ENCODE measurements around the gene TAF4. TPM values are rescaled to one million over a fixed set of nuclear protein-coding genes. Genes with fewer than 3 reads are reported as not detected.

TAF4 gene
- total RNA-seq, 4 donors from 2014 or later, result 18.0 to 31.8 (median 25.8) TPM

DNA sequence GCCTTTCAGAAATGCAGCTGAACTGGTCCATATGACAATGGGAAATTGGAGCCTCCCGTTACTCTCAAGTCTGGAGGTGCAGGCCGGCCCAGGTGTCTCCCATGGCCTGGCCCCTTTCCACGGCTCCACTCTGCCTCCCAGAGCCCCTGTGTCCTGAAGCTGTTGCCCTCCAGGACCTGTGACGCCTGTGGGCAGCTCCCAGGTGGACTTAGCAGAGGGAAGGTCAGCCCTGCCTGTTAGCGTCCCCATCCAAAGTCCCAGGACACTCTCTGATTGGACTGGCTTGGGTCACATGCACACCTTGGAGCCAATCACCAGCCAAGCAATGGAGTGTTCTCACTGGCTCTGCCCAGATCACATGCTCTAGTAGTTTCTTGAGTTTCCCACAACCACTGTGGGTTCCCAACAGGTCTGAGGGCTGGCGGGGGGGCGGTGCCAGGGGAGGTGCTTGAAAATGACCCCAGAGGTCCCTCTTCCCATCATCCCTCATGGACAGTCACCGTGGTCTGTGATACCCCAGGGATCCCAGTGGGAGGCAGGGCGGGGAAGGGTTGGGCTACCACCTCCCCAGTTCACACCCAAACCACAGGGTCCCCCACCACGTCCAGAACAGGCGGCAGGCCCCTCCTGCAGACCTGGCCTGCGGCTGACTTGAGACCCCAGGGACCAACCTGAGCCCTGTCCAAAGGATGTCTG is 135.6 kb downstream of the TAF4 start:
- 96% methylated on average over 5 of the region's 12 CpGs for WGBS
- DNase-seq (ENCODE audit: low spot score in 2 of 2), result peak in 1 of 2 donors; percentile 60
- no peaks in the 10 kb centered on the region for H3K9me3 ChIP-seq
- H3K4me3 ChIP-seq, result no peak overlapping the region
- no peak overlapping the region for H3K27ac ChIP-seq
- peaks cover 18% of the 10 kb centered on the region for H3K27me3 ChIP-seq
- H3K36me3 ChIP-seq, result no peaks in the 10 kb centered on the region
- TF ChIP-seq POLR2AphosphoS5 (IDR thresholded peaks at IDR 0.05), result no peak
- no peaks in the 10 kb centered on the region for H3K4me1 ChIP-seq

- peak in 1 of 2 donors; percentile 69 for DNase-seq (ENCODE audit: low spot score in 2 of 2)
- Histone ChIP-seq H3K36me3 (no peaks in the 10 kb centered on the region), H3K27me3 (peaks cover 23% of the 10 kb centered on the region), H3K27ac (no peak overlapping the region), H3K4me1 (no peaks in the 10 kb centered on the region), H3K4me3 (no peak overlapping the region), H3K9me3 (no peaks in the 10 kb centered on the region)
- WGBS, result 94% methylated on average over 7 of the region's 12 CpGs
- no peak for TF ChIP-seq CTCF (IDR thresholded peaks at IDR 0.05)
Observed at GRCh38 chr20:61929561-61929960, 136.1 kb downstream of the TAF4 start.

GRCh38 chr20:61927826-61928541 is 137.7 kb downstream of the TAF4 start:
- peak in 1 of 2 donors; percentile 69 for DNase-seq (ENCODE audit: low spot score in 2 of 2)

GRCh38 chr20:61927193-61927825 is 138.4 kb downstream of the TAF4 start:
- no peak for TF ChIP-seq POLR2AphosphoS5 (IDR thresholded peaks at IDR 0.05)
- TF ChIP-seq POLR2A (IDR thresholded peaks at IDR 0.05), result no peak
- TF ChIP-seq CTCF (IDR thresholded peaks at IDR 0.05), result no peak
- no peak for TF ChIP-seq EP300 (IDR thresholded peaks at IDR 0.05)
- no peak overlapping the region for H3K4me3 ChIP-seq
- H3K27me3 ChIP-seq, result peaks cover 28% of the 10 kb centered on the region
- 85% methylated on average over 4 of the region's 21 CpGs for whole genome bisulfite sequencing
- H3K9me3 ChIP-seq, result no peaks in the 10 kb centered on the region
- DNase-seq (ENCODE audit: low spot score in 2 of 2), result peak in 1 of 2 donors; percentile 77
- H3K27ac ChIP-seq, result no peak overlapping the region
- H3K4me1 ChIP-seq, result no peaks in the 10 kb centered on the region
- no peaks in the 10 kb centered on the region for H3K36me3 ChIP-seq

More at GRCh38 chr20:61927826-61928541, 137.7 kb downstream of the TAF4 start:
- H3K4me3 ChIP-seq, result no peak overlapping the region
- no peaks in the 10 kb centered on the region for H3K4me1 ChIP-seq
- WGBS, result 93% methylated on average over 28 of the region's 43 CpGs
- H3K9me3 ChIP-seq, result no peaks in the 10 kb centered on the region
- no peaks in the 10 kb centered on the region for H3K36me3 ChIP-seq
- TF ChIP-seq EP300 (IDR thresholded peaks at IDR 0.05) (no peak), POLR2AphosphoS5 (IDR thresholded peaks at IDR 0.05) (no peak), POLR2A (IDR thresholded peaks at IDR 0.05) (no peak)
- H3K27ac ChIP-seq, result no peak overlapping the region
- H3K27me3 ChIP-seq, result peaks cover 27% of the 10 kb centered on the region

GRCh38 chr20:61926796-61927192 is 138.9 kb downstream of the TAF4 start:
- H3K4me3 ChIP-seq, result no peak overlapping the region
- H3K27me3 ChIP-seq, result peaks cover 28% of the 10 kb centered on the region
- H3K36me3 ChIP-seq, result no peaks in the 10 kb centered on the region
- no peak for DNase-seq (ENCODE audit: low spot score in 2 of 2)
- TF ChIP-seq EP300 (IDR thresholded peaks at IDR 0.05) (no peak), CTCF (IDR thresholded peaks at IDR 0.05) (no peak), POLR2AphosphoS5 (IDR thresholded peaks at IDR 0.05) (no peak), POLR2A (IDR thresholded peaks at IDR 0.05) (no peak)
- no peaks in the 10 kb centered on the region for H3K9me3 ChIP-seq
- no peaks in the 10 kb centered on the region for H3K4me1 ChIP-seq
- WGBS, result 91% methylated on average over 21 of the region's 23 CpGs
- no peak overlapping the region for H3K27ac ChIP-seq

GRCh38 chr20:61926253-61926613 is 139.4 kb downstream of the TAF4 start:
- WGBS, result 86% methylated on average over 4 of the region's 14 CpGs
- TF ChIP-seq POLR2AphosphoS5 (IDR thresholded peaks at IDR 0.05), result no peak
- TF ChIP-seq EP300 (IDR thresholded peaks at IDR 0.05), result no peak
- peak in 1 of 2 donors; percentile 26 for DNase-seq (ENCODE audit: low spot score in 2 of 2)
- no peaks in the 10 kb centered on the region for H3K4me1 ChIP-seq
- no peaks in the 10 kb centered on the region for H3K36me3 ChIP-seq
- peaks cover 28% of the 10 kb centered on the region for H3K27me3 ChIP-seq
- no peak overlapping the region for H3K4me3 ChIP-seq
- no peak overlapping the region for H3K27ac ChIP-seq
- no peaks in the 10 kb centered on the region for H3K9me3 ChIP-seq
